Mucosa of descending colon (tissue), 3 donors: ENCODE results near the gene TMEM89. TPM values are rescaled to one million over a fixed set of nuclear protein-coding genes. Genes with fewer than 3 reads are reported as not detected.

ENCODE experiments used
- ATAC-seq: fragments of 200-7000 bp; cut with Tn5 transposase; one replicate; pipeline ENCODE4 v1.9.1; 2020; ENCODE audit warnings: mild to moderate bottlenecking, moderate library complexity
- DNase-seq, 3 donors: peaks; one replicate each; pipeline ENCODE4 v3.0.0-alpha.2; 2020
- H3K36me3 ChIP-seq: fragments of 200-600 bp; one replicate; pipeline ENCODE4 v1.8.0; 2021; ENCODE audit warnings: low read depth, mild to moderate bottlenecking
- H3K4me1 ChIP-seq: fragments of 200-600 bp; one replicate; pipeline ENCODE4 v1.8.0; 2021; ENCODE audit warnings: low read depth, mild to moderate bottlenecking
- H3K4me3 ChIP-seq: fragments of 200-600 bp; one replicate; pipeline ENCODE4 v1.8.0; 2021; ENCODE audit warnings: mild to moderate bottlenecking
- H3K9me3 ChIP-seq: fragments of 200-600 bp; one replicate; pipeline ENCODE4 v1.8.0; 2021; ENCODE audit warnings: mild to moderate bottlenecking
- intact Hi-C, 2 donors: fragments of 100-400 bp; cut with DNase I in 1 of 2; cut with micrococcal nuclease in 1 of 2; formaldehyde crosslinking; loops; one replicate each; pipeline versions ENCODE4 v1.11.0 to v1.11.1; 2022; cut with DNase I, micrococcal nuclease
- long read RNA-seq, 2 donors: library from polyadenylated mRNA; unstranded; transcript quantifications; one replicate each; pipeline ENCODE4 v2.0.0, GENCODE V29; 2019 to 2021
- total RNA-seq, 3 donors: library from RNA; stranded (reverse); fragmentation: NEBNext Ultra II Directional in 2 of 3; extraction: Animal tissue kit (Norgen Biotek cat#: 25700) in 2 of 3; gene quantifications; one replicate each; pipeline versions ENCODE4 v1.2.1 to v1.2.4, GENCODE V29; 2021 to 2023
- TF ChIP-seq, protein P1 (sequence below): fragments of 200-600 bp; IDR thresholded peaks from one replicate; pipeline ENCODE4 v1.8.0; 2022; ENCODE audit warnings: antibody characterized with exemption, mild to moderate bottlenecking
- donor health status: DM: no; HTN: no; CAD: no; lungs with moderate emphysema.
- donor health status: DM: no; HTN: no; CAD: no.
- donor health status: DM: no; HTN: yes; CAD: no.

Gene TMEM89, protein sequence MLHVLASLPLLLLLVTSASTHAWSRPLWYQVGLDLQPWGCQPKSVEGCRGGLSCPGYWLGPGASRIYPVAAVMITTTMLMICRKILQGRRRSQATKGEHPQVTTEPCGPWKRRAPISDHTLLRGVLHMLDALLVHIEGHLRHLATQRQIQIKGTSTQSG
- 1 to 10 TPM in 1 of 3 donors, under 1 TPM in 1, not detected in 1; 0.65 to 1.1 TPM for total RNA-seq
- long read RNA-seq, donor 1, result 0 reads
- long read RNA-seq, donor 2, result 0 reads

DNA sequence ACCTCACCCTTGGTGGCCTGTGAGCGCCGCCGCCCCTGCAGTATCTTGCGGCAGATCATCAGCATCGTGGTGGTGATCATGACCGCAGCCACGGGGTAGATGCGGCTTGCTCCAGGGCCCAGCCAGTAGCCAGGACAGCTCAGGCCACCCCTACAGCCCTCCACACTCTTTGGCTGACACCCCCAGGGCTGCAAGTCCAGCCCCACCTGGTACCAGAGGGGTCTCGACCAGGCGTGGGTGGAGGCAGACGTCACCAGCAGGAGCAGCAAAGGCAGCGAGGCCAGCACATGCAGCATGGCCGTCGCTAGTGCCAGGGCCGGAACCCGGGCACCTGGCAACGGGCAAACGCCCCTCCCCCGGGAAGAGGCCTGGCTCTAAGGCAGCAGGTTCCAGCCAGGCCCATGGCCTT is at the start of gene TMEM89:
Gene TMEM89, minus strand, starts transcription at position 309 of the 409 bp plus-strand sequence. Its CDS starts 13 bp downstream, at position 296.
- Histone ChIP-seq H3K4me3 (no peak within 1 kb of the TSS), H3K4me1 (peaks cover 14% of the 10 kb centered on the region), H3K36me3 (no peaks in the 10 kb centered on the region), H3K9me3 (peaks cover 16% of the 10 kb centered on the region)
- intact Hi-C loops, result no loop called here
- TF ChIP-seq, protein P1, sequence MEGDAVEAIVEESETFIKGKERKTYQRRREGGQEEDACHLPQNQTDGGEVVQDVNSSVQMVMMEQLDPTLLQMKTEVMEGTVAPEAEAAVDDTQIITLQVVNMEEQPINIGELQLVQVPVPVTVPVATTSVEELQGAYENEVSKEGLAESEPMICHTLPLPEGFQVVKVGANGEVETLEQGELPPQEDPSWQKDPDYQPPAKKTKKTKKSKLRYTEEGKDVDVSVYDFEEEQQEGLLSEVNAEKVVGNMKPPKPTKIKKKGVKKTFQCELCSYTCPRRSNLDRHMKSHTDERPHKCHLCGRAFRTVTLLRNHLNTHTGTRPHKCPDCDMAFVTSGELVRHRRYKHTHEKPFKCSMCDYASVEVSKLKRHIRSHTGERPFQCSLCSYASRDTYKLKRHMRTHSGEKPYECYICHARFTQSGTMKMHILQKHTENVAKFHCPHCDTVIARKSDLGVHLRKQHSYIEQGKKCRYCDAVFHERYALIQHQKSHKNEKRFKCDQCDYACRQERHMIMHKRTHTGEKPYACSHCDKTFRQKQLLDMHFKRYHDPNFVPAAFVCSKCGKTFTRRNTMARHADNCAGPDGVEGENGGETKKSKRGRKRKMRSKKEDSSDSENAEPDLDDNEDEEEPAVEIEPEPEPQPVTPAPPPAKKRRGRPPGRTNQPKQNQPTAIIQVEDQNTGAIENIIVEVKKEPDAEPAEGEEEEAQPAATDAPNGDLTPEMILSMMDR, result no peak
- ATAC-seq (no peak), DNase-seq (no peak)

DNA sequence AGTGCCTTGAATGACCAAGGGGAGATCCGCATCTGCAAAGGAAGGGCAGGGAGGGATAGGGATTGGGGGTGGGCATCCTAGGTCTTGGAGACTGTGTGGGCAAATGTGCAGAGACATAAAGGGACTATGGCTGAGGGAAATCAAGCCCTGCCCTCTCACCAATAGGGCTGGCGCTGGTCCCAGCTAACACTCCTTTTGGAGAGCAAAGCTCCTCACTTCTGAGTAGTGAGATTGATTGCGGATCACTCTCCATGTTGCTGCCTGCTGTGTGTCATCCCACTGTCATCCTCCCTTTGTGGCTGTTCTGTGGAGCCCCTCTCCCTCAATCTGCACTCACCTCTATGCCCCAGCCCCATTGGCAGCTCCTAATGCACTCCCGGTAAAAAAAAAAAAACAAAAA is 43.4 kb upstream of the TMEM89 start:
- DNase-seq (no peak), ATAC-seq (no peak)
- no peak overlapping the region for H3K4me3 ChIP-seq
- TF ChIP-seq, protein P1, result no peak
- no peaks in the 10 kb centered on the region for H3K36me3 ChIP-seq
- peaks cover 14% of the 10 kb centered on the region for H3K4me1 ChIP-seq
- no peaks in the 10 kb centered on the region for H3K9me3 ChIP-seq
- intact Hi-C loops, result no loop called here

DNA sequence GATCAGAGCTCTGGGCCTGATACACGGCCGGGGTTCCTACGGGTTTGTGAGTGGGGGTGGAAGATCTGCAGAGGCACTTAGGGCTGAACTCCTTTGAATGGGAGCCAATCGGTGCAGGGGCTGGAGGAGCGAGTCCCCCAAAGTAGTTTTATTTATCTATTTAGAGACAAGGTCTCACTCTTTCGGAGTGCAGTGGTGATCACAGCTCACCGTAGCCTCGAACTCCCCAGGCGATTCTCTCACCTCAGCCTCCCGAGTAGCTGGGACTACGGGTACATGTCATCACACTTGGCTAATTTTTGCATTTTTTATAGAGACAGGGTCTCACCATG is 42.7 kb upstream of the TMEM89 start:
- ATAC-seq (no peak), DNase-seq (no peak)
- intact Hi-C loops, result no loop called here
- Histone ChIP-seq H3K36me3 (no peaks in the 10 kb centered on the region), H3K4me1 (peaks cover 14% of the 10 kb centered on the region), H3K9me3 (no peaks in the 10 kb centered on the region), H3K4me3 (no peak overlapping the region)
- TF ChIP-seq, protein P1, result peak; percentile 5

- peak overlapping the region; percentile 4 for H3K4me3 ChIP-seq
- H3K36me3 ChIP-seq, result no peaks in the 10 kb centered on the region
- ATAC-seq, result peak; percentile 88
- H3K9me3 ChIP-seq, result no peaks in the 10 kb centered on the region
- DNase-seq, result peak; percentile 95 to 97 (median 96)
- intact Hi-C loops, result no loop called here
- H3K4me1 ChIP-seq, result peaks cover 14% of the 10 kb centered on the region
- TF ChIP-seq, protein P1, result peak; percentile 72
Measured at GRCh38 chr3:48663489-48664312, 42.1 kb upstream of the TMEM89 start.

DNA sequence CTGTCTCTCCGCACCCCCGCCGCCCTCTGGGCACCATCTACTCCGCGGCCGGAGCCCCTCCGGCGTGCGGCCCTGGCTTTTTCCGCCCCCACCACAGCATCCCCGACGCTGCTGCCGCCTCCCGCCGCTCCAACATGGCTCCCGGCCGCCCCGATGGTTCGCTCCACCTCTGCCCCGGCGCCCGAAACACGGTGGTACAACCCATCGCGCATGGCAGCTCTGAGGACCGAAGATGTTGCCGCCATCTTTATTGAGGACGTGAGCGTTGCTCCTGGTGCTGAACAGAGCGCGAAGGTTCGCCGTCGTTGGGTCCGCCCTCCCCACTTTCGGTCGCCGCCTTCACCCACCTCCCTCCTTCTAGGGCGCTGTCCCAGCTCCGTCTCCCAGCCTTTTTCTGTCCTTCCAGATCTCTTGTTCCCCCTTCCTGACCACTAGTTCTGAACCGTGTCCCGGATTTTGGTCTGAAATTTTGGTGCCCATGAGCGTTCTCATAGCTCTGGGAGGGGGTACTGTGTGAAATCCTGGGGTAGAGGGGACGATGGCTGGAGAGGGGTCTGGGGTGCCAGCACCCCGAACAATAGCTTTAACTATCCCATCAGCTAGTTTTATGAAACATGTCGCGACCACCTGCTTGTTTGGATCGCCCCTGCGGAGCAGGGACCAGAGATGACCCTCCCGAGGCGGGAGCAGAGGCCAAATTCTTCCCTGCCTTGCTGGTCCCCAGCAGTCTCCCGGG is 41.4 kb upstream of the TMEM89 start, which contains the start of gene CELSR3:
Gene CELSR3, minus strand, starts transcription at position 134 of the 736 bp plus-strand sequence. CDS start 252 bp downstream, outside the sequence.
- H3K9me3 ChIP-seq, result no peaks in the 10 kb centered on the region
- H3K4me3 ChIP-seq, result peak within 1 kb of the TSS; percentile 4
- H3K4me1 ChIP-seq, result peaks cover 14% of the 10 kb centered on the region
- H3K36me3 ChIP-seq, result no peaks in the 10 kb centered on the region
- DNase-seq (peak; percentile 73 to 85 (median 79)), ATAC-seq (peak; percentile 64)
- intact Hi-C loops, result no loop called here
- TF ChIP-seq, protein P1, result no peak
